PFSK-1 (cell line): Measurements from ENCODE around the gene BRIX1.

ENCODE experiments used
- FOXP2 ChIP-seq: optimal IDR thresholded peaks from 2 replicates; pipeline ENCODE3; 2011; ENCODE audit warnings: borderline replicate concordance, control low read depth, inconsistent platforms; ENCODE audit not compliant: insufficient read depth; ENCODE audit errors: extremely low read length, extremely low read depth
- POLR2AphosphoS5 ChIP-seq: IDR thresholded peaks from 2 replicates; pipeline ENCODE4 v1.6.1; 2012; ENCODE audit warnings: low read depth, mild to moderate bottlenecking, control low read depth, low read length, moderate library complexity
- SIN3A ChIP-seq: IDR thresholded peaks from 2 replicates; pipeline ENCODE4 v1.6.1; 2012; ENCODE audit warnings: mild to moderate bottlenecking, low read length, moderate library complexity, borderline replicate concordance; ENCODE audit not compliant: insufficient read depth
- TAF1 ChIP-seq: IDR thresholded peaks from 2 replicates; pipeline ENCODE4 v1.6.1; 2012; ENCODE audit warnings: low read length, control low read depth, borderline replicate concordance; ENCODE audit not compliant: insufficient read depth
- TF ChIP-seq, protein P1 (sequence below), 2 experiments: IDR thresholded peaks; 2 replicates each; pipeline versions ENCODE4 v1.6.1 to v1.8.0; 2011 to 2012; ENCODE audit warnings: low read depth in 2 of 2, low read length in 2 of 2, control low read depth in 1 of 2, inconsistent platforms in 1 of 2, mild to moderate bottlenecking in 1 of 2, moderate library complexity in 1 of 2; ENCODE audit not compliant: insufficient read depth in 1 of 2

The BRIX1 gene

DNA sequence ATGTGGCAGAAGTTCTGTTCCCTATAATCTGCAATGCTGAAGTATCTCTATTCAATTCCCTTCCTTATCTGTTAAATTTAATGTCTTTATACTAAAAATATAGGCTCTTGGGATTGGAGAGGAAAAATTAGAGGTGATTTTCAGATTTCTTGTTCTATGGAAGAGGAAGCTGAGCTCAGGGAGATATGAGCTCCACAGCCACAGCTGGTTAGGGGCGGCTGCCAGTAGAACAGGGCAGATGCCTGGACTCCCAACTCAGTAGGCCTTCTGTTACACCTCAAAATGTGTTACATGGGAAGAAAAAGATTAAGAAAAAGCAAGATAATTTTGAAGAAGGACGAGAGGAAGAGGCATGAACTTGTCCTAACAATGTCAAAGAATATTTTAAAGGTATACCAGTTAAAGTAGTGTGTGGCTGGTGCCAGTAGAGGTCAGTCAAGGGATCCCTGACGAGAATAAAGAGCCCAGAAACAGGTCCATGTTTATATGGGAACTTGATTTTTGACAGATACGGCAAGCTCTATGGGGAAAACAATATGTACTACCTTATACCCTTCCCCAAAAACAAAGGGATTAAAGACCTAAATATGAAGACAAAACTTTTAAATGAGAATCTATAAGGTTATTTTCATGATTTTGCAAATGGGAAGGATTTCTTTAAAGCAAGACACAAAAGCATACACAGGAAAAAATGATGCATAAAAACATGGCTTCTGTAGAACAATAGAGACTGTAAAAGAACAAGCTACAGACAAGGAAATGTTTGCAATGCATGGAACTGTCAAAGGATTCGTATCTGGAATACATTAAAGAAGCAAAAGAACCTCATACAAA lies 42.6 kb downstream of the BRIX1 start:
- TF ChIP-seq TAF1, result no peak
- TF ChIP-seq SIN3A, result no peak
- no peak for TF ChIP-seq POLR2AphosphoS5
- TF ChIP-seq, protein P1, sequence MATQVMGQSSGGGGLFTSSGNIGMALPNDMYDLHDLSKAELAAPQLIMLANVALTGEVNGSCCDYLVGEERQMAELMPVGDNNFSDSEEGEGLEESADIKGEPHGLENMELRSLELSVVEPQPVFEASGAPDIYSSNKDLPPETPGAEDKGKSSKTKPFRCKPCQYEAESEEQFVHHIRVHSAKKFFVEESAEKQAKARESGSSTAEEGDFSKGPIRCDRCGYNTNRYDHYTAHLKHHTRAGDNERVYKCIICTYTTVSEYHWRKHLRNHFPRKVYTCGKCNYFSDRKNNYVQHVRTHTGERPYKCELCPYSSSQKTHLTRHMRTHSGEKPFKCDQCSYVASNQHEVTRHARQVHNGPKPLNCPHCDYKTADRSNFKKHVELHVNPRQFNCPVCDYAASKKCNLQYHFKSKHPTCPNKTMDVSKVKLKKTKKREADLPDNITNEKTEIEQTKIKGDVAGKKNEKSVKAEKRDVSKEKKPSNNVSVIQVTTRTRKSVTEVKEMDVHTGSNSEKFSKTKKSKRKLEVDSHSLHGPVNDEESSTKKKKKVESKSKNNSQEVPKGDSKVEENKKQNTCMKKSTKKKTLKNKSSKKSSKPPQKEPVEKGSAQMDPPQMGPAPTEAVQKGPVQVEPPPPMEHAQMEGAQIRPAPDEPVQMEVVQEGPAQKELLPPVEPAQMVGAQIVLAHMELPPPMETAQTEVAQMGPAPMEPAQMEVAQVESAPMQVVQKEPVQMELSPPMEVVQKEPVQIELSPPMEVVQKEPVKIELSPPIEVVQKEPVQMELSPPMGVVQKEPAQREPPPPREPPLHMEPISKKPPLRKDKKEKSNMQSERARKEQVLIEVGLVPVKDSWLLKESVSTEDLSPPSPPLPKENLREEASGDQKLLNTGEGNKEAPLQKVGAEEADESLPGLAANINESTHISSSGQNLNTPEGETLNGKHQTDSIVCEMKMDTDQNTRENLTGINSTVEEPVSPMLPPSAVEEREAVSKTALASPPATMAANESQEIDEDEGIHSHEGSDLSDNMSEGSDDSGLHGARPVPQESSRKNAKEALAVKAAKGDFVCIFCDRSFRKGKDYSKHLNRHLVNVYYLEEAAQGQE (IDR thresholded peaks at IDR 0.05; ENCODE audit: insufficient read depth in 1 of 2, low read depth in 2 of 2, low read length in 2 of 2), result no peak
- TF ChIP-seq FOXP2, result no peak

DNA sequence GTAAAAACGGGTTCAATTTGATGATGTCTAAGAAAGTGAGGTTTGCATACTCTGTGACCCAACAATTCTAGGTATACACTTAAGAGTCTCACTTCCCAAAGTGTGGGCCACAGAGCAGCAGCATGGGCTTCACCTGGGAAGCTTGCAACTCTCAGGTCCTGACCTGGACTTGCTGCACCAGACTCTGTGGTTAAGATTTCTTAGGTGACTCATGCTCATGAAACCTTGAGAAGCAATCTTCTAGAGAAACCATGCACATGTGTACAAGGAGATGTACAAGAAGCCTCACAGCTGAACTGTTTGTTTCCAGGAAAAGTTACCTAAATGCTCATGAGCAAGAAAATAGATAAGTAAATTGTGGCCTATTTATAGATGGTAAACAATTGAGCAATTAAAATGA lies 43.8 kb downstream of the BRIX1 start:
- no peak for TF ChIP-seq TAF1
- TF ChIP-seq FOXP2, result no peak
- TF ChIP-seq POLR2AphosphoS5, result no peak
- no peak for TF ChIP-seq SIN3A
- TF ChIP-seq, protein P1 (IDR thresholded peaks at IDR 0.05; ENCODE audit: insufficient read depth in 1 of 2, low read depth in 2 of 2, low read length in 2 of 2), result no peak

DNA sequence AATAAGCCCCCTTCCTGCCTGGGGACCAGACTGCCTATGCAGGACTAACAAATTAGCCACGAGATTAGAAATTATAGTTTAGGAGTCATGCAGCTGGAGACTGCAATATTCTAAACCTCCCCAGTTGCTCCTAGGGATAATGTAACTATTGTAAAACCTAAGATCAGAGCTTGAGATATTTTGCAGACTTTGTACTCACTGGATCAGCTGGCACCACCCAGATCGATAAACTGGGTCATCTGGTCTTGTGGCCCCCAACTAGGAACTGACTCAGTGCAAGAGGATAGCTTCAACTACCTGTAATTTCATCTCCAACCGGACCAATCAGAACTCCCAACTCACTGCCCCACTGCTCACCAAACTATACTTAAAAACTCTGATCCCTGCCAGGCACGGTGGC lies 52.0 kb downstream of the BRIX1 start:
- no peak for TF ChIP-seq TAF1
- no peak for TF ChIP-seq FOXP2

DNA sequence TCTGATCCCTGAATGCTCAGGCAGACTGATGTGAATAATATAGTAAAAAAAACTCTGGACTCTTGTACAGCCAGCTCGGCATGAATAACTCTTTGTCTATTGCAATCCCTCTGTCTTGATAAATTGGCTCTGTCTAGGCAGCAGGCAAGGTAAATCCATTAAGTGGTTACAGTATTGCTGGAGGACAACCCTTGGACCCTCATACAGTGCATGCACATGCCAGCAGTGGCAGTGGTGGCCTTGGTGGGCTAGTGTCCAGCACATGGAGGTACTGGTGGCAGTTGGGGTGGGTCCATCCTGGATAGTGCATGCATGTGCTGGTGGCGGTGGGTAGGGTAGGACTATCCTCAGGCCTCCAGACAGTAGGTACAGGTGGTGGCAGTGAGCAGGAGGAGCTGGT lies 52.7 kb downstream of the BRIX1 start:
- TF ChIP-seq POLR2AphosphoS5, result no peak
- TF ChIP-seq, protein P1 (IDR thresholded peaks at IDR 0.05; ENCODE audit: insufficient read depth in 1 of 2, low read depth in 2 of 2, low read length in 2 of 2), result no peak

DNA sequence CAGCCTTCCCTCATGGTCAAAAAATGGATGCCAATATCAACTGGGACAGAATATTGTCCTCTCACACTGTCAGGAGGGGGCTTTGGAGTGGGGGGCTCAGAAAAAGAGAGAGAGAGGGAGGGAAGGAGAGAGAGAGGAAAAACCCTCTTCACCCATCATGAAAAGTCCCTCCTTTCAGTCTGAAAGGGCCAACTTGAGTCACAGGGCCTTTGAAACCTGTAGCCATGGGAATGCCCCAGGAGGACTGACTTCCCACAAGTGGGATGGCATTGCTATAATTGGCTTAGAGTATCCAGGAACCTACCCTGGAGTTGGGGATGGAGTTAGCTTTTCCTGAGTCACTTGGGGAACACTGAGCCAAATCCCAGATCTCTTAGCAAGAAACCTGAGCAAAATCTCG lies 55.0 kb downstream of the BRIX1 start:
- no peak for TF ChIP-seq FOXP2
- TF ChIP-seq, protein P1 (IDR thresholded peaks at IDR 0.05; ENCODE audit: insufficient read depth in 1 of 2, low read depth in 2 of 2, low read length in 2 of 2), result no peak
- no peak for TF ChIP-seq TAF1
